GM12878 (cell line): ENCODE results near the gene FTHL17. TPM values are rescaled to one million over a fixed set of nuclear protein-coding genes. Genes with fewer than 3 reads are reported as not detected.

Experiments used
- CREB1 ChIP-seq: IDR thresholded peaks from 2 replicates; pipeline ENCODE4 v1.6.1; 2012; ENCODE audit warnings: low read depth, mild to moderate bottlenecking, inconsistent platforms
- E4F1 ChIP-seq: fragments of 450-650 bp; IDR thresholded peaks from 2 replicates; pipeline ENCODE4 v1.6.1; 2018; ENCODE audit warnings: borderline replicate concordance, mild to moderate bottlenecking; ENCODE audit not compliant: partially characterized antibody
- FOS ChIP-seq: IDR thresholded peaks from 3 replicates; pipeline ENCODE4 v1.6.1; 2011; ENCODE audit warnings: borderline replicate concordance; ENCODE audit not compliant: insufficient read length; ENCODE audit errors: extremely low read depth
- HSF1 ChIP-seq: fragments of 150-350 bp; IDR thresholded peaks from 2 replicates; pipeline ENCODE4 v1.6.1; 2014; ENCODE audit warnings: mild to moderate bottlenecking, low read depth, low read length
- JUND ChIP-seq: IDR thresholded peaks from 2 replicates; pipeline ENCODE4 v1.6.1; 2012; ENCODE audit warnings: low read depth, mild to moderate bottlenecking, low read length, improper control_type of control experiment, moderate library complexity
- NFYB ChIP-seq: IDR thresholded peaks from 2 replicates; pipeline ENCODE4 v1.6.1; 2011; ENCODE audit warnings: low read depth, mild to moderate bottlenecking, low read length, improper control_type of control experiment, moderate library complexity; ENCODE audit not compliant: insufficient read depth
- NR2F1 ChIP-seq: fragments of 450-650 bp; conservative IDR thresholded peaks from 2 replicates; pipeline ENCODE4 v1.6.1; 2017; ENCODE audit warnings: mild to moderate bottlenecking
- RAD51 ChIP-seq: fragments of 450-650 bp; IDR thresholded peaks from 2 replicates; pipeline ENCODE4 v1.6.1; 2016; ENCODE audit warnings: moderate library complexity, mild to moderate bottlenecking, inconsistent platforms
- REST ChIP-seq: IDR thresholded peaks from 2 replicates; pipeline ENCODE4 v1.6.1; 2012; ENCODE audit warnings: mild to moderate bottlenecking, low read depth, low read length
- STAT3 ChIP-seq: IDR thresholded peaks from 2 replicates; pipeline ENCODE4 v1.6.1; 2011; ENCODE audit warnings: low read depth, low read length, improper control_type of control experiment
- ZNF207 ChIP-seq: fragments of 450-650 bp; IDR thresholded peaks from 2 replicates; pipeline ENCODE4 v1.6.1; 2014; ENCODE audit warnings: antibody characterized with exemption, mild to moderate bottlenecking, borderline replicate concordance
- ZNF687 ChIP-seq: fragments of 450-650 bp; IDR thresholded peaks from 2 replicates; pipeline ENCODE4 v1.6.1; 2017; ENCODE audit warnings: mild to moderate bottlenecking, moderate library complexity
- polyA plus RNA-seq, 11 experiments: library from polyadenylated mRNA; depleted of rRNA in 4 of 11; unstranded in 6 of 11; stranded (reverse) in 5 of 11; fragments of >200 nt; fragmentation: Nextera tagmentation in 4 of 11; fragmentation: Illumina TruSeq in 1 of 11; extraction: Ambion mirVana in 4 of 11; extraction: Trizol in 1 of 11; gene quantifications; 1 replicate in 1 of 11; 2 replicates in 10 of 11; pipeline versions ENCODE4 v1.2.1 to v1.2.3, GENCODE V29; 2011 to 2016; ENCODE audit warnings: inconsistent platforms in 2 of 11, missing spikeins in 2 of 11, low read depth in 1 of 11
- total RNA-seq, 4 experiments: library from RNA; depleted of rRNA in 3 of 4; stranded (reverse); fragments of >200 nt in 3 of 4; fragmentation: Illumina TruSeq in 1 of 4; extraction: Trizol in 1 of 4; gene quantifications; 2 replicates each; pipeline versions ENCODE4 v1.2.1 to v1.2.3, GENCODE V29; 2013 to 2021

FTHL17 gene
- total and polyA plus RNA-seq, 10 of the 15 experiments (the other 5 are each of a cell fraction or from before 2014, with no cell fraction given): not detected

- TF ChIP-seq ZNF687 (peak; percentile 18; the same call in 1 of the 2 replicates), HSF1 (no peak), E4F1 (no peak), ZNF207 (no peak), JUND (no peak), FOS (no peak), NR2F1 (peak; percentile 70), REST (no peak), CREB1 (no peak), RAD51 (no peak), NFYB (no peak), STAT3 (no peak)
These were observed 21.8 kb upstream of the FTHL17 start (continued) for GRCh38 chrX:31093639-31093975.
